RWPE1 (cell line): ENCODE data around the gene ZNF385B.

Experiments
- CTCF ChIA-PET: fragments of 350-600 bp; sonication (Branson Sonifier 250); formaldehyde crosslinking; extraction: SDS; loops from one replicate; lab custom pipeline; 2021; lab: Yijun Ruan, JAX
- POLR2A ChIA-PET: fragments of 400-600 bp; formaldehyde crosslinking; extraction: SDS; loops from one replicate; lab custom pipeline; 2020; ENCODE audit warnings: antibody characterized with exemption; ENCODE audit not compliant: low non-redundant PET; lab: Yijun Ruan, JAX
- DNase-seq: peaks from one replicate; pipeline ENCODE4 v3.0.0; 2012; ENCODE audit warnings: low spot score
- H3K27ac ChIP-seq: fragments of 450-650 bp; 2 replicates; pipeline ENCODE4 v1.5.1; 2017
- TF ChIP-seq, protein P1 (sequence below): fragments of 450-650 bp; conservative IDR thresholded peaks from 2 replicates; pipeline ENCODE4 v1.5.1; 2017; ENCODE audit warnings: low read depth, mild to moderate bottlenecking

Gene ZNF385B

DNA sequence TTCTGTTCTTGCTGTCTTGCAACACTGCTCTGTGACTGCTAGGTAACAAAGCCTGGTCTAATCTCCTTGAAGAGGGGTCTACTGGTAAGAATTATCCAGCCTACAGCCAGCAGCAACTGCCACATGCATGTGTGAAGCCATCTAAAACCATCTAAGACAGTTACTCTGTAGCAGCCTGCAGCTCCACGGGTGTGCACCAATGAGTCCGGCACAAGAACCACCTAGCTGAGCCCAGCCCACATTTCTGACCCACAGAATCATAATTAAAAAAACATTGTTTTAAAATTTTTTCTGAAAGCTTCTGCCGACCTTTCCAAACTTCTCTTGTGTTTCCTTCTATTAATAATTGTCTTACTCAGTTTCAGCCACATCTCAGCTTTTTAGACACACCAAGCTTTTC is 102.8 kb downstream of the ZNF385B start:
- CTCF ChIA-PET = interaction anchor here (0.6 kb wide), 1 partner anchor 59 kb away, joined by 3 read pairs; no protein-coding TSS in a partner anchor

GRCh38 chr2:179751163-179751809 is 110.1 kb downstream of the ZNF385B start:
- peak; percentile 28 for DNase-seq
- no peak overlapping the region for H3K27ac ChIP-seq
- ChIA-PET CTCF (interaction anchor here (0.8 kb wide), 1 partner anchor 340 kb away, joined by 3 read pairs; no protein-coding TSS in a partner anchor), POLR2A (no interaction called here)
- TF ChIP-seq, protein P1, sequence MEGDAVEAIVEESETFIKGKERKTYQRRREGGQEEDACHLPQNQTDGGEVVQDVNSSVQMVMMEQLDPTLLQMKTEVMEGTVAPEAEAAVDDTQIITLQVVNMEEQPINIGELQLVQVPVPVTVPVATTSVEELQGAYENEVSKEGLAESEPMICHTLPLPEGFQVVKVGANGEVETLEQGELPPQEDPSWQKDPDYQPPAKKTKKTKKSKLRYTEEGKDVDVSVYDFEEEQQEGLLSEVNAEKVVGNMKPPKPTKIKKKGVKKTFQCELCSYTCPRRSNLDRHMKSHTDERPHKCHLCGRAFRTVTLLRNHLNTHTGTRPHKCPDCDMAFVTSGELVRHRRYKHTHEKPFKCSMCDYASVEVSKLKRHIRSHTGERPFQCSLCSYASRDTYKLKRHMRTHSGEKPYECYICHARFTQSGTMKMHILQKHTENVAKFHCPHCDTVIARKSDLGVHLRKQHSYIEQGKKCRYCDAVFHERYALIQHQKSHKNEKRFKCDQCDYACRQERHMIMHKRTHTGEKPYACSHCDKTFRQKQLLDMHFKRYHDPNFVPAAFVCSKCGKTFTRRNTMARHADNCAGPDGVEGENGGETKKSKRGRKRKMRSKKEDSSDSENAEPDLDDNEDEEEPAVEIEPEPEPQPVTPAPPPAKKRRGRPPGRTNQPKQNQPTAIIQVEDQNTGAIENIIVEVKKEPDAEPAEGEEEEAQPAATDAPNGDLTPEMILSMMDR = peak; percentile 64

More for the DNA sequence above, 102.8 kb downstream of the ZNF385B start:
- no peak overlapping the region for H3K27ac ChIP-seq
- TF ChIP-seq, protein P1 = no peak
- no peak for DNase-seq
- POLR2A ChIA-PET = no interaction called here

- no peak overlapping the region for H3K27ac ChIP-seq
- TF ChIP-seq, protein P1 = no peak
- DNase-seq = no peak
- CTCF ChIA-PET = no interaction called here
- POLR2A ChIA-PET = no interaction called here
Measured at GRCh38 chr2:179749210-179749609, 112.2 kb downstream of the ZNF385B start.

GRCh38 chr2:179746981-179747380 is 114.4 kb downstream of the ZNF385B start:
- no peak for DNase-seq
- ChIA-PET POLR2A (no interaction called here), CTCF (interaction anchor here (0.7 kb wide), 1 partner anchor 909 kb away, joined by 4 read pairs; no protein-coding TSS in a partner anchor)
- H3K27ac ChIP-seq = no peak overlapping the region
- TF ChIP-seq, protein P1 = no peak

DNA sequence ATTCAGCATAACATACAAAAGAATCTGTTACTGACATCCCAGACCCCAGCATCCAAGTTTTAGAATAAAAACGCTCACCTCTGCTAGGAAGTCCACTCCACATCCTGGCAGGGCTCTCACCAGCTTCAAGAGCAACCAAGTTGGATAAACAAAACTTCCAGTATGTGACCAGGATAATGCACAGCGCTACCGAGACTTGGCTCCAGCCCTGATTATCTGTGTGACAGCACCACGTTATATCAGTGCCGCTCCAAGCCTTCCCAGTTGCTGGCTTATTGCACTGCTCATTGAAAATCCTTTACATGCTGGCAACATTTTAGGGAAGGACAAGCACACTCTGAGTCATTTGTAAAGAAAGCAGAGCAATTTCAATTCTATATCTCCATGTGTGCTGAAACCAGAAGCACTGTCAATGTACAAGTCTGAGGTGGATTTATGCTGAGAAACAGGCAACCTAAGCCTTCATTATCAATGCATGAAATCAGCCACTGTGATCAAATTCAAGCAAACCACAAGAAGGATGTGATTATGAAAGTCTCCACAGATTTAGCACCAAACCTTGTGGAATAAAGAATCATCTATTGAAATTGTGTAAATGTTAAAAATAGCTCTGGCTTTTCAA is 115.7 kb downstream of the ZNF385B start:
- TF ChIP-seq, protein P1 = no peak
- CTCF ChIA-PET = no interaction called here
- POLR2A ChIA-PET = no interaction called here
- no peak overlapping the region for H3K27ac ChIP-seq
- no peak for DNase-seq

- no peak overlapping the region for H3K27ac ChIP-seq
- TF ChIP-seq, protein P1 = no peak
- CTCF ChIA-PET = interaction anchor here (0.6 kb wide), 1 partner anchor 525 kb away, joined by 5 read pairs; no protein-coding TSS in a partner anchor
- POLR2A ChIA-PET = no interaction called here
- no peak for DNase-seq
Measured at GRCh38 chr2:179744401-179744800, 117.0 kb downstream of the ZNF385B start.
